ENCODE measurements around the gene FGF22. TPM values are rescaled to one million over a fixed set of nuclear protein-coding genes. Genes with fewer than 3 reads are reported as not detected.
A peak's percentile ranks its signal among the peaks of the same experiment; 100 is the strongest.

FGF22 gene
- total and polyA plus RNA-seq, 4 donors: 0.08 TPM; not detected in 3

GRCh38 chr19:591099-591958 lies 48.4 kb upstream of the FGF22 start:
- 38% methylated on average over 75 of the region's 75 CpGs for WGBS
- H3K27me3 ChIP-seq (ENCODE audit: control insufficient read depth in 4 of 4, insufficient read depth in 4 of 4, low read length in 3 of 4): peaks cover 0 to 15% (median 2%) of the 10 kb centered on the region in 4 donors
- H3K9me3 ChIP-seq (ENCODE audit: control insufficient read depth in 4 of 4, low read length in 3 of 4): no peaks in the 10 kb centered on the region
- H3K4me3 ChIP-seq (ENCODE audit: low read depth in 1 of 3, low read length in 3 of 3): peak overlapping the region in 1 of 3 donors; percentile 6
- peaks cover 0 to 7% (median 2%) of the 10 kb centered on the region in 4 donors for H3K4me1 ChIP-seq (ENCODE audit: control insufficient read depth in 4 of 4, insufficient read depth in 4 of 4, low read length in 3 of 4)
- H3K9ac ChIP-seq (ENCODE audit: low read depth in 1 of 2, low read length in 2 of 2): no peak overlapping the region
- H3K27ac ChIP-seq (ENCODE audit: low read depth in 1 of 2, low read length in 2 of 2): no peak overlapping the region
- peak; percentile 63 for DNase-seq (ENCODE audit: low spot score)
- H3K36me3 ChIP-seq (ENCODE audit: control insufficient read depth in 4 of 4, insufficient read depth in 3 of 4, low read depth in 1 of 4, low read length in 3 of 4): no peaks in the 10 kb centered on the region
- no peak for TF ChIP-seq ATF3 (IDR thresholded peaks at IDR 0.05)
- TF ChIP-seq REST (IDR thresholded peaks at IDR 0.05): peak; percentile 99
- no peak for TF ChIP-seq RAD21 (IDR thresholded peaks at IDR 0.05)
- no peak for TF ChIP-seq JUND (IDR thresholded peaks at IDR 0.05)
- TF ChIP-seq TAF1 (conservative IDR thresholded peaks at IDR 0.05): no peak
- no peak for TF ChIP-seq RXRA (IDR thresholded peaks at IDR 0.05)

- peaks cover 0 to 7% (median 2%) of the 10 kb centered on the region in 4 donors for H3K4me1 ChIP-seq (ENCODE audit: control insufficient read depth in 4 of 4, insufficient read depth in 4 of 4, low read length in 3 of 4)
- no peak overlapping the region for H3K9ac ChIP-seq (ENCODE audit: low read depth in 1 of 2, low read length in 2 of 2)
- H3K4me3 ChIP-seq (ENCODE audit: low read depth in 1 of 3, low read length in 3 of 3): no peak overlapping the region
- no peak for DNase-seq (ENCODE audit: low spot score)
- no peak for TF ChIP-seq RAD21 (IDR thresholded peaks at IDR 0.05)
- no peak for TF ChIP-seq CTCF (IDR thresholded peaks at IDR 0.05; ENCODE audit: low read depth, low read length, missing input control)
- TF ChIP-seq JUND (IDR thresholded peaks at IDR 0.05): no peak
- TF ChIP-seq HNF4A (conservative IDR thresholded peaks at IDR 0.05): no peak
- TF ChIP-seq MAX (IDR thresholded peaks at IDR 0.05): no peak
- no peak for TF ChIP-seq SP1 (IDR thresholded peaks at IDR 0.05)
- no peak for TF ChIP-seq EGR1 (IDR thresholded peaks at IDR 0.05; ENCODE audit: low read depth in 2 of 2)
- no peak for TF ChIP-seq FOXA1 (IDR thresholded peaks at IDR 0.05)
- no peak for TF ChIP-seq HNF4G (IDR thresholded peaks at IDR 0.05)
- no peak for TF ChIP-seq GABPA (IDR thresholded peaks at IDR 0.05 in 1 of 2, conservative IDR thresholded peaks at IDR 0.05 in 1 of 2)
- TF ChIP-seq FOXA2 (IDR thresholded peaks at IDR 0.05): no peak
- no peak for TF ChIP-seq RXRA (IDR thresholded peaks at IDR 0.05)
- no peak for TF ChIP-seq TAF1 (conservative IDR thresholded peaks at IDR 0.05)
- TF ChIP-seq YY1 (IDR thresholded peaks at IDR 0.05): no peak
- TF ChIP-seq ZBTB33 (IDR thresholded peaks at IDR 0.05): no peak
- TF ChIP-seq ATF3 (IDR thresholded peaks at IDR 0.05): no peak
- TF ChIP-seq REST (IDR thresholded peaks at IDR 0.05): no peak
- WGBS: 79% methylated on average over 19 of the region's 19 CpGs
- no peak overlapping the region for H3K27ac ChIP-seq (ENCODE audit: low read depth in 1 of 2, low read length in 2 of 2)
- H3K36me3 ChIP-seq (ENCODE audit: control insufficient read depth in 4 of 4, insufficient read depth in 3 of 4, low read depth in 1 of 4, low read length in 3 of 4): no peaks in the 10 kb centered on the region
- no peaks in the 10 kb centered on the region for H3K9me3 ChIP-seq (ENCODE audit: control insufficient read depth in 4 of 4, low read length in 3 of 4)
- peaks cover 0 to 15% (median 2%) of the 10 kb centered on the region in 4 donors for H3K27me3 ChIP-seq (ENCODE audit: control insufficient read depth in 4 of 4, insufficient read depth in 4 of 4, low read length in 3 of 4)
Measured at GRCh38 chr19:592101-592500, 47.6 kb upstream of the FGF22 start.

Measured in liver (tissue), 9 donors.